Stimulated activated naive B cell treated with anti-CD40 and anti-IgM and Interleukin-4, amounts not matched to agents 10 μg/mL and 1 μg/mL and 100 μg/mL, for 72 hours (primary cell): ENCODE data around the gene AFF1.

Experiments
- ATAC-seq, 2 donors: fragments of 150-1000 bp; cut with Tn5 transposase; replicated peaks; 2 replicates each; pipeline ENCODE4 v1.10.0; 2021; ENCODE audit warnings: moderate library complexity in 1 of 2
- DNase-seq: peaks from one replicate; pipeline ENCODE4 v3.0.0; 2021
- H3K27ac Mint-ChIP-seq: one replicate; pipeline ENCODE4 v1.8.0; 2022; ENCODE audit warnings: mild to moderate bottlenecking, mixed read lengths
- H3K27me3 Mint-ChIP-seq, 2 donors: one replicate each; pipeline ENCODE4 v1.8.0; 2022; ENCODE audit warnings: mixed read lengths in 2 of 2
- H3K36me3 Mint-ChIP-seq, 2 donors: one replicate each; pipeline ENCODE4 v1.8.0; 2022; ENCODE audit warnings: mixed read lengths in 2 of 2, mild to moderate bottlenecking in 1 of 2
- H3K4me1 Mint-ChIP-seq, 2 donors: one replicate each; pipeline ENCODE4 v1.8.0; 2022; ENCODE audit warnings: mixed read lengths in 2 of 2, mild to moderate bottlenecking in 1 of 2
- H3K4me3 Mint-ChIP-seq, 2 donors: one replicate each; pipeline ENCODE4 v1.8.0; 2022; ENCODE audit warnings: mild to moderate bottlenecking in 2 of 2, mixed read lengths in 2 of 2, moderate library complexity in 1 of 2
- H3K9me3 Mint-ChIP-seq, 2 donors: one replicate each; pipeline ENCODE4 v1.8.0; 2022; ENCODE audit warnings: mixed read lengths in 2 of 2, mild to moderate bottlenecking in 1 of 2

AFF1 gene

GRCh38 chr4:87109945-87110344 is 175.1 kb downstream of the AFF1 start:
- no peaks in the 10 kb centered on the region for H3K4me1 Mint-ChIP-seq
- ATAC-seq (no peak), DNase-seq (no peak)
- no peaks in the 10 kb centered on the region for H3K9me3 Mint-ChIP-seq
- H3K4me3 Mint-ChIP-seq, result no peak overlapping the region
- no peak overlapping the region for H3K27ac Mint-ChIP-seq
- peaks cover 19 to 30% of the 10 kb centered on the region in 2 donors for H3K36me3 Mint-ChIP-seq
- H3K27me3 Mint-ChIP-seq, result no peaks in the 10 kb centered on the region

GRCh38 chr4:87112063-87112462 is 177.3 kb downstream of the AFF1 start:
- ATAC-seq, result no peak
- peaks cover 22 to 31% of the 10 kb centered on the region in 2 donors for H3K36me3 Mint-ChIP-seq
- H3K27me3 Mint-ChIP-seq, result no peaks in the 10 kb centered on the region

GRCh38 chr4:87114245-87115062 is 179.6 kb downstream of the AFF1 start:
- Mint-ChIP-seq H3K27ac (no peak overlapping the region), H3K27me3 (no peaks in the 10 kb centered on the region), H3K36me3 (peaks cover 24 to 31% of the 10 kb centered on the region in 2 donors), H3K4me3 (no peak overlapping the region), H3K9me3 (no peaks in the 10 kb centered on the region), H3K4me1 (peaks cover 1 to 2% of the 10 kb centered on the region in 2 donors)
- no peak for ATAC-seq
- DNase-seq, result no peak

More at GRCh38 chr4:87112063-87112462, 177.3 kb downstream of the AFF1 start:
- no peaks in the 10 kb centered on the region for H3K9me3 Mint-ChIP-seq
- no peak for DNase-seq
- no peak overlapping the region for H3K27ac Mint-ChIP-seq
- H3K4me3 Mint-ChIP-seq, result no peak overlapping the region
- no peaks in the 10 kb centered on the region for H3K4me1 Mint-ChIP-seq

DNA sequence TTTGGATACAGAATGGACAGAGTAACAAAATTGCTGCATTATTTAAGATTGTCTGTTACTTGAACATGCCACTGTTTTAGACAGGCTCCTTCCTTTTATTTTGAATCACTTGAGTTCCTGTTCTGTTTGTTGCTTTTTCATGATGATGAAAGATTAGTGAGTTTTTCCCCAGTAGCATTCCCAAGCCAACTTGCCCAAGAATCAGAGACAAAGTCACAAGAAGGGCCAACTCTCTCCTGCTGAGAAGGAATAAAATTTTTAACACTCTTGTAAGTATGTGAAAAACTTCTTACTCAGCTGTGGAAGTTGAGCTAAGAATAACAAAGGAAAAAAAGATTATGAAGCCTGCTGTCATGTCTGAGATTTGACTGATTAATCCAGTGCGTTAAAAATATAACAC is 181.4 kb downstream of the AFF1 start:
- no peaks in the 10 kb centered on the region for H3K27me3 Mint-ChIP-seq
- H3K4me1 Mint-ChIP-seq, result peaks cover 12 to 18% of the 10 kb centered on the region in 2 donors
- H3K27ac Mint-ChIP-seq, result no peak overlapping the region
- H3K9me3 Mint-ChIP-seq, result no peaks in the 10 kb centered on the region
- ATAC-seq (no peak), DNase-seq (no peak)
- H3K4me3 Mint-ChIP-seq, result no peak overlapping the region
- H3K36me3 Mint-ChIP-seq, result peaks cover 31 to 38% of the 10 kb centered on the region in 2 donors

DNA sequence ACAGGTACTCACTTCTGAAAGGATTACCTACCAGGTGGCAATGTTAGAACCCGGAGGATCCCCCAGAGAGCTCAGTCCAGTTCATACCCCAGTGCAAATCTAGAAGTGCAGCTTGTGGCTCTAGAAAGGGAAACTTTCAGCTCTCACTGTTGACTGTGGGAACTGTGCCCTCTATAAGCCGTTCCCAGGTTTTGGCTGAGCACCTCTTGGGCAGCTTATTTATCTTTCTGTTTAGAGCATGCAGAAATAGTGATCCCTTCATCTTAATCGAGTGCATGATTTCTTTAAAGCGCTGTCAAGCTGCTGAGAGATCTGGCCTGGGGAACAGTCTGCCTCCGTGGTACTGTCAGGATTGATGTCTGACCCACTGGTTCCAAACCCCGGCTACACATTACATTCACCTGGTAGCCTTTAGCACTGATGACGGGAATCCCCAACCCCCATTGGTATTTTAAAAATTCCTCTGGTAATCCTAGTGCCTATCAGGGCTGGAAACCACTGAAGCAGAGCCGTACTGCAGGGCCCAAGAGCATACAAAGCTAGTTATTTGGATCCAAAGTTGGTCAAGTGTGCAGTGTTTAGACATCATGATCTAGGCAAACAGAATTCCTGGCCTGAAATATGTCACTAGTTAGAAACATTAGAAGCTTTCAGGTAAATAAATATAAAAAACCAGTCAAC is 182.4 kb downstream of the AFF1 start:
- Mint-ChIP-seq H3K36me3 (peaks cover 30 to 41% of the 10 kb centered on the region in 2 donors), H3K4me1 (peaks cover 14 to 24% of the 10 kb centered on the region in 2 donors), H3K4me3 (no peak overlapping the region), H3K27ac (no peak overlapping the region), H3K27me3 (no peaks in the 10 kb centered on the region), H3K9me3 (no peaks in the 10 kb centered on the region)
- ATAC-seq (no peak), DNase-seq (no peak)

- Mint-ChIP-seq H3K36me3 (peaks cover 26 to 42% of the 10 kb centered on the region in 2 donors), H3K9me3 (no peaks in the 10 kb centered on the region), H3K4me1 (peaks cover 17 to 29% of the 10 kb centered on the region in 2 donors), H3K4me3 (no peak overlapping the region), H3K27me3 (no peaks in the 10 kb centered on the region), H3K27ac (no peak overlapping the region)
- DNase-seq (no peak), ATAC-seq (no peak)
Measured at GRCh38 chr4:87117732-87118075, 182.9 kb downstream of the AFF1 start.

DNA sequence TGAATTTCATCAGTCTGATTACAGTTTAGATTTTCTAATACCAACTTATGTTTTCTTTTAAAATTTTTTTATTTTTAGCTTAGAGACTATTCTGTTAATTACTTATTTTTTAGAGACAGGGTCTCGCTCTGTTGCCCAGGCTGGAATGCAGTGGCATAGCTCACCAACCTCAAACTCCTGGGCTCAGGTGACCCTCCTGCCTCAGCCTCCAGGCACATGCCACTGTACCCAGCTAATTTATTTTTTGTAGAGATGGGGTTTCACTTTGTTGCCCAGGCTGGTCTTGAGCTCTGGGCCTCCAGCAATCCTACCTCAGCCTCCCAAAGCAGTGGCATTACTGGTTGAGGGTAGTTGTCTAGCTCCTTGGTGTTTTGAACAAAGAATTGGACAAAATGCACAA is 183.6 kb downstream of the AFF1 start:
- no peaks in the 10 kb centered on the region for H3K27me3 Mint-ChIP-seq
- no peak overlapping the region for H3K27ac Mint-ChIP-seq
- no peaks in the 10 kb centered on the region for H3K9me3 Mint-ChIP-seq
- no peak overlapping the region for H3K4me3 Mint-ChIP-seq
- H3K4me1 Mint-ChIP-seq, result peaks cover 17 to 29% of the 10 kb centered on the region in 2 donors
- no peak for DNase-seq
- H3K36me3 Mint-ChIP-seq, result peaks cover 26 to 44% of the 10 kb centered on the region in 2 donors
- ATAC-seq, result no peak

GRCh38 chr4:87118826-87119225 is 184.0 kb downstream of the AFF1 start:
- DNase-seq, result no peak
- H3K36me3 Mint-ChIP-seq, result peaks cover 26 to 45% of the 10 kb centered on the region in 2 donors

DNA sequence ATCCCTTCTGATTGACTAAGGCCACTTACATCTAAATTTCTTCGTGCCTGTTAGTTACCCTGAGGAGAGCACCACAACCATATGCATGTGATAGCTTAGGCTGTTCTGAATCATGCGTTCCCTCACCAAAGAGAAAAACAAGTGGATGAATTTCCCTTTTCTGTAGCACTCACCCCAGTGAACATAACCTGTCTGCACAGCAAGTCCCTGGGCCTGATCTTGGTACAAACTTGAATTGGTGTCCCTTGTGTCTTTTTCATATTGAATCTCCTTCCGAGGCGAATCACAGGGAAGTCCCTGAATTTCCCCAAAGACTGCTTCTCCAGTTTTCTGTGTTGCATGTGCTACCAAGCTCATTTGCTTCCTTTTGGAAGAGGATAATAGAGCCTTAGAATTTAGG is 185.2 kb downstream of the AFF1 start:
- no peaks in the 10 kb centered on the region for H3K9me3 Mint-ChIP-seq
- no peaks in the 10 kb centered on the region for H3K27me3 Mint-ChIP-seq
- H3K27ac Mint-ChIP-seq, result no peak overlapping the region
- H3K4me1 Mint-ChIP-seq, result peaks cover 17 to 29% of the 10 kb centered on the region in 2 donors
- H3K36me3 Mint-ChIP-seq, result peaks cover 24 to 46% of the 10 kb centered on the region in 2 donors
- ATAC-seq (peak in 1 of 2 donors; percentile 27), DNase-seq (no peak)
- H3K4me3 Mint-ChIP-seq, result no peak overlapping the region

More at GRCh38 chr4:87118826-87119225, 184.0 kb downstream of the AFF1 start:
- Mint-ChIP-seq H3K4me1 (peaks cover 17 to 29% of the 10 kb centered on the region in 2 donors), H3K4me3 (no peak overlapping the region), H3K9me3 (no peaks in the 10 kb centered on the region), H3K27ac (no peak overlapping the region), H3K27me3 (no peaks in the 10 kb centered on the region)
- no peak for ATAC-seq

GRCh38 chr4:87120411-87121162 is 185.8 kb downstream of the AFF1 start:
- Mint-ChIP-seq H3K36me3 (peaks cover 28 to 52% of the 10 kb centered on the region in 2 donors), H3K27ac (no peak overlapping the region), H3K4me1 (peaks cover 17 to 29% of the 10 kb centered on the region in 2 donors), H3K4me3 (no peak overlapping the region), H3K27me3 (no peaks in the 10 kb centered on the region), H3K9me3 (no peaks in the 10 kb centered on the region)
- no peak for ATAC-seq
- no peak for DNase-seq

GRCh38 chr4:87121341-87122065 is 186.7 kb downstream of the AFF1 start:
- H3K9me3 Mint-ChIP-seq, result no peaks in the 10 kb centered on the region
- H3K36me3 Mint-ChIP-seq, result peaks cover 30 to 54% of the 10 kb centered on the region in 2 donors
- no peak for DNase-seq
- ATAC-seq, result peak in 1 of 2 donors; percentile 8
- H3K27me3 Mint-ChIP-seq, result no peaks in the 10 kb centered on the region
- H3K4me3 Mint-ChIP-seq, result no peak overlapping the region
- no peak overlapping the region for H3K27ac Mint-ChIP-seq
- peaks cover 17 to 29% of the 10 kb centered on the region in 2 donors for H3K4me1 Mint-ChIP-seq

- H3K27ac Mint-ChIP-seq, result no peak overlapping the region
Measured at GRCh38 chr4:87122252-87122651, 187.4 kb downstream of the AFF1 start.

DNA sequence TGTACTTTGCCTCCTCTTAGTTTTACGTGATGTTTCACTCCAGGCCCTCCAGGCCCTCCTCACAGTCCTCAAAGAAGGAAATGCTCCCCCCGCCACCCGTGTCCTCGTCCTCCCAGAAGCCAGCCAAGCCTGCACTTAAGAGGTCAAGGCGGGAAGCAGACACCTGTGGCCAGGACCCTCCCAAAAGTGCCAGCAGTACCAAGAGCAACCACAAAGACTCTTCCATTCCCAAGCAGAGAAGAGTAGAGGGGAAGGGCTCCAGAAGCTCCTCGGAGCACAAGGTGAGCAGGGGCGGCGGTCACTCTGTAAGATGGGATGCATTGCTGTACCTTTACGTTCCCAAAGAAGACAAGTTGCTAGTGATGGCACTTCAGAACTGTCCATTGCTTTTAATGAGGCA is 191.2 kb downstream of the AFF1 start:
- H3K27me3 Mint-ChIP-seq, result no peaks in the 10 kb centered on the region
- no peak overlapping the region for H3K4me3 Mint-ChIP-seq
- H3K27ac Mint-ChIP-seq, result no peak overlapping the region
- H3K36me3 Mint-ChIP-seq, result peaks cover 38 to 48% of the 10 kb centered on the region in 2 donors
- H3K4me1 Mint-ChIP-seq, result peaks cover 10 to 13% of the 10 kb centered on the region in 2 donors
- ATAC-seq (no peak), DNase-seq (no peak)
- H3K9me3 Mint-ChIP-seq, result no peaks in the 10 kb centered on the region

More at GRCh38 chr4:87122252-87122651, 187.4 kb downstream of the AFF1 start:
- Mint-ChIP-seq H3K4me1 (peaks cover 17 to 29% of the 10 kb centered on the region in 2 donors), H3K36me3 (peaks cover 31 to 55% of the 10 kb centered on the region in 2 donors), H3K9me3 (no peaks in the 10 kb centered on the region), H3K4me3 (no peak overlapping the region), H3K27me3 (no peaks in the 10 kb centered on the region)
- ATAC-seq, result no peak
- DNase-seq, result no peak
